Activated naive CD4-positive, alpha-beta T cell treated with anti-CD3 and anti-CD28 coated beads, Interleukin-2, amount 50 U/mL, for 72 hours (primary cell): Measurements from ENCODE around the gene PKNOX1. TPM values are rescaled to one million over a fixed set of nuclear protein-coding genes. Genes with fewer than 3 reads are reported as not detected.
A peak's percentile ranks its signal among the peaks of the same experiment; 100 is the strongest.
"Not testable (repeated sequence)": the region's sequence is repeated elsewhere in the genome, so short reads cannot be mapped to it uniquely, and the experiment has no call there.

Source experiments
- ATAC-seq, 2 donors: fragments of 150-1000 bp; cut with Tn5 transposase; 2 replicates each; pipeline ENCODE4 v1.10.0; 2021; ENCODE audit warnings: mild to moderate bottlenecking in 2 of 2, moderate library complexity in 2 of 2
- DNase-seq, 2 donors: peaks; one replicate each; pipeline ENCODE4 v3.0.0; 2021 to 2022; ENCODE audit warnings: low spot score in 2 of 2
- H3K27ac Mint-ChIP-seq, 2 donors: one replicate each; pipeline ENCODE4 v1.8.0; 2022; ENCODE audit warnings: mild to moderate bottlenecking in 2 of 2, mixed read lengths in 2 of 2
- H3K36me3 Mint-ChIP-seq, 2 donors: one replicate each; pipeline ENCODE4 v1.8.0; 2022; ENCODE audit warnings: mixed read lengths in 2 of 2
- H3K9me3 Mint-ChIP-seq, 2 donors: one replicate each; pipeline ENCODE4 v1.8.0; 2022; ENCODE audit warnings: mixed read lengths in 2 of 2
- total RNA-seq, 2 donors: library from RNA; stranded (reverse); gene quantifications; one replicate each; pipeline ENCODE4 v1.2.3, GENCODE V29; 2022

Gene PKNOX1, protein sequence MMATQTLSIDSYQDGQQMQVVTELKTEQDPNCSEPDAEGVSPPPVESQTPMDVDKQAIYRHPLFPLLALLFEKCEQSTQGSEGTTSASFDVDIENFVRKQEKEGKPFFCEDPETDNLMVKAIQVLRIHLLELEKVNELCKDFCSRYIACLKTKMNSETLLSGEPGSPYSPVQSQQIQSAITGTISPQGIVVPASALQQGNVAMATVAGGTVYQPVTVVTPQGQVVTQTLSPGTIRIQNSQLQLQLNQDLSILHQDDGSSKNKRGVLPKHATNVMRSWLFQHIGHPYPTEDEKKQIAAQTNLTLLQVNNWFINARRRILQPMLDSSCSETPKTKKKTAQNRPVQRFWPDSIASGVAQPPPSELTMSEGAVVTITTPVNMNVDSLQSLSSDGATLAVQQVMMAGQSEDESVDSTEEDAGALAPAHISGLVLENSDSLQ
- total RNA-seq: 10 to 100 TPM; 16.0 to 20.2 TPM

DNA sequence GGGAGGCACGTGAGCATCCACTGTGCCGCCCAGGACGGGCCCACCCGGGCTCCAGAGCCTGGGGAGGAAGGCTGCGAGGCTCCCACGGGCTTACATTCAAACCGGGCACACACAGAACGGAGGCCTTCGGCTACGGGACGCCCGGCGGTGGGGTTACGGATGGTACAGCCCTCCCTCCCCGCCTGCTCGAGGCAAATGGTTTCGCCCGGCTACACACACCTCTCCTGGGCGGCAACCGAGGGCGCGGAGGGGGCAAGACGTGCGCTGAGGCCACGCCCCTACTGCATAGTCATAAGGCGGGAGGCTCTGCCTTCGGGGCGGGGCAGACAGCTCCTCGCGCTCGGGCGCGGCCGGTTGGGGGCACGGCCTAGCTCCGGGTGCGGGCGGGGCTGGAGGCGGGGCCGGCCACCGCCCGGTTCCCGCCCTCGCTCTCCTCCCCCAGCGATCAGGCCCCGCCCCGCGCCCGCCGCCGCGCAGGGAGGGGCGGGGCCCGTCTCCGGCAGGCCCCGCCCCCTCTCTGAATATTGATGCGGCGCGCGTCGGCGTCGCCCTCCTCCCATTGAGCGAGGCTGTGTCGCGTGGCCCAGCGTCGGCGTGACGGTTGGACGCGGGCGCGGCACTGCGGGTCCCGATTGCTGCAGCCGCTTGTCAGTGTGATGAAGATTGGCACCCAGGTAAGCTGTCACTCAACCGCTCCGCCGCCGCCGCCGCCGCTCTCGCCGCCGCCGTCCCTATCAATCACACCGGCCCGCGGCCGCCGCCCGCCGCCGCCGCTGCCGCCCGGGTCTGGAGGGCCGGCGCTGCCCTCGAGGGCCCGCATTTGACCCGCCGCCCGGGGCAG, at the start of gene PKNOX1:
Gene PKNOX1, plus strand, starts transcription at position 572 of the 841 bp plus-strand sequence. CDS start 29,820 bp downstream, outside the sequence.
- Mint-ChIP-seq H3K27ac (peak within 1 kb of the TSS; percentile 96 to 97), H3K36me3 (peaks cover 5 to 14% of the 10 kb centered on the region in 2 donors)
- ATAC-seq: peak; percentile 90

DNA sequence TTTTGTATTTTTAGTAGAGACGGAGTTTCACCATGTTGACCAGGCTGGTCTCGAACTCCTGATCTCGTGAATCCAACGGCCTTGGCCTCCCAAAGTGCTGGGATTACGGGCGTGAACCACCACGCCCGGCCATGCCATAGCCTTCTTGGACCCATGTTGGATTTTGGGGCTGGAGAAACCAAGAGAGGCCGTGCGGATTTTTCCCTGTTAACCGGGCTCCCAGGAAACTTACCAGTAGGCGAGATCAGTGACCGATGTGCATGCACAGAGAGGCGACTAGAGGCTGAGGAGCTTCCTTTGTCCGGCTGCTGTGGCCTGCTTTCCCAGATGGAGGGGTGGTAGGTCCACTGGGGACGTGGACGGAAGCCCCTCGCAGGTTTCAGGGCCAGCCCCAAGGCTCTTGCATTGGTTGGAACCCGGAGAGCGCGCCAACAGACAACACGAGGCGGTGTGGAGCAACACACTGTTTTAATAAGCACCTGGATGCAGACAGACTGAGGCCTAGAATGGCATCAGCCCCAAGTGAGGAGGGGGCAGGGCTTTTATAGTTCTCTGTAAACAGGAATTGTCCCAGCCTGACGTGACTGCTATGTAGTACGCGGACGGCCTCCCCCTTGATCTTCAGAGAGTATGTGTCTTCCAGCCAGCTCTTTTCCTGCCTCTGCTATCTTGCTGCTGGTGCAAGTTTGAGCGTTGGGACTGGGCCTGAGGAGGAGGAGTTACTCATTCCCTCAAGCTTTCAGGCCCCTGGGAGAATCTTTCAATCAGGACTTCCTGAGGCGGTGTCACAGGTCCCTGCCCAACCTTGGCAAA, 49.0 kb upstream of the PKNOX1 start, which contains the start of gene ERVH48-1:
Gene ERVH48-1, minus strand, starts transcription at position 517 of the 813 bp plus-strand sequence. CDS start 6,624 bp downstream, outside the sequence.
- Mint-ChIP-seq H3K36me3 (no peaks in the 10 kb centered on the region), H3K9me3 (no peaks in the 10 kb centered on the region), H3K27ac (peak within 1 kb of the TSS; percentile 87 to 91)
- ATAC-seq (peak; percentile 13 to 25), DNase-seq (no peak)

More for the DNA sequence above, at the start of gene PKNOX1:
- no peaks in the 10 kb centered on the region for H3K9me3 Mint-ChIP-seq
- DNase-seq: peak; percentile 99

- ATAC-seq, H3K27ac Mint-ChIP-seq, DNase-seq, H3K36me3 Mint-ChIP-seq, H3K9me3 Mint-ChIP-seq: not testable (repeated sequence)
These were observed 46.7 kb upstream of the PKNOX1 start for GRCh38 chr21:42927474-42928200.

GRCh38 chr21:42929969-42930368, 44.4 kb upstream of the PKNOX1 start:
- DNase-seq (no peak), ATAC-seq (no peak)
- Mint-ChIP-seq H3K27ac (no peak overlapping the region), H3K9me3 (no peaks in the 10 kb centered on the region), H3K36me3 (no peaks in the 10 kb centered on the region)

DNA sequence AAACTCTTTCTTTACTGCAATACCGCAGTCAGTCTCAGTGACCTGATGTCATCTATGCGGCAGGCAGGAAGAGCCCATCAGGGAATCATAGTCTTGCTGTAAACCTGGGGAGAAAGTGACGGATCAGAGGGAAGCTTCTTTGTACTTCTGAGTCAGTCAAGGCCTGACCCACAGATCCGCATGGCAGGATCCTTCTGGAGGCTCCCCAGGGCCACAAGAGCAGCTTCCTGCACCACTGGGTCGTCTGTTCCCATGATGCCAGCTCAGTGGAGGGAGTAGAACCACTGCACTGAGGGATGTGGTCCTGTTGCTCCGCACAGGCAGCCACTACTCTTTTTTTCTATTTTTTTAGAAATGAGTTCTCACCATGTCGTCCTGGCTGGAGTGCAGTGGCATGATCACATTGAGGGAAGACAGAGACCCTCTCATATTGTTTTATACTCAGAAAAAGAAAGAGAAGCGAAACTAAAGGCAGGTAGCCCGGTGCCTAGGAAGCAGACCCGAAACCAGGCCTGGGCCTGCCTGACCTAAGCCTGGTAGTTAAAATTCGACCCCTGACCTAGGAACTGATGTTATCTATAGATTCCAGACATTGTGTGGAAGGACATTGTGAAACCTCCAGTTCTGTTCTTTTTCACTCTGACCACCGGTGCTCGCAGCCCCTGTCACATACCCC, 42.7 kb upstream of the PKNOX1 start:
- H3K9me3 Mint-ChIP-seq: no peaks in the 10 kb centered on the region
- DNase-seq (no peak), ATAC-seq (no peak)
- no peaks in the 10 kb centered on the region for H3K36me3 Mint-ChIP-seq
- H3K27ac Mint-ChIP-seq: no peak overlapping the region

- not testable (repeated sequence) for H3K9me3 Mint-ChIP-seq, H3K36me3 Mint-ChIP-seq, ATAC-seq, H3K27ac Mint-ChIP-seq, DNase-seq
These were observed 41.8 kb upstream of the PKNOX1 start for GRCh38 chr21:42932378-42933136.

DNA sequence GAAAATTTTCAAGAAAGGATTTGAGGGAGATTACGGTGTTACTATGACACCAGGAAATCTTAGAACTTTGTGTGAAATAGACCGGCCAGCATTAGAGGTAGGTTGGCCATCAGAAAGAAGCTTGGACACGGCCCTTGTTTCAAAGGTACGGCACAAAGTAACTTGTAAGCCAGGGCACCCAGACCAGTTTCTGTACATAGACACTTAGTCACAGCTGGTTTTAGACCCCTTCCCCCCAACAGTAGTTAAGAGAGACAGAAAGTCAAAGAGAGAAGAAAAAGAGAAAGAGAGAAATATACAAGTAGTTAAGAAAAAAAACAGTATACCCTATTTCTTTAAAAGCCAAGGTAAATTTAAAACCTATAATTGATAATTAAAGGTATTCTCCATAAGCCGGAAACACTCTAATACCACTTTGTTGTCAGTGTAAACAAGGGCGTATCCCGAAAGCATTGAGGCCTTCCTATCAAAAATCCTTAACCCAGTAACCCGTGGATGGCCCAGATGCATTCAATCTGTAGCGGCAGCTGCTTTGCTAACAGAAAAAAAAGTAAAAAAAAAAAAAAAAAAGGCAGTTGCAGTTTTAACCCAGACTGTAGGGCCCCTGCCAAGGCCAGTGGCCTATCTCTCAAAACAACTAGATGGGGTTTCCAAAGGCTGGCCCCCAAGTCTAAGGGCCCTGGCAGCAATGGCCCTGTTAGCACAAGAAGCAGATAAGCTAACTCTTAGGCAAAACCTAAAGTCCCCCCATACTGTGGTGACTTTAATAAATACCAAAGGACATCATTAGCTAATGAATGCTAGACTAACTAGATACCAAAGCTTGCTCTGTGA, 41.0 kb upstream of the PKNOX1 start:
- H3K36me3 Mint-ChIP-seq, H3K27ac Mint-ChIP-seq, ATAC-seq, H3K9me3 Mint-ChIP-seq, DNase-seq: not testable (repeated sequence)

GRCh38 chr21:42933973-42934372, 40.4 kb upstream of the PKNOX1 start:
- not testable (repeated sequence) for H3K27ac Mint-ChIP-seq, H3K9me3 Mint-ChIP-seq, ATAC-seq, DNase-seq, H3K36me3 Mint-ChIP-seq

- not testable (repeated sequence) for ATAC-seq, H3K36me3 Mint-ChIP-seq, H3K27ac Mint-ChIP-seq
These were observed 38.0 kb upstream of the PKNOX1 start for GRCh38 chr21:42936360-42936759.

DNA sequence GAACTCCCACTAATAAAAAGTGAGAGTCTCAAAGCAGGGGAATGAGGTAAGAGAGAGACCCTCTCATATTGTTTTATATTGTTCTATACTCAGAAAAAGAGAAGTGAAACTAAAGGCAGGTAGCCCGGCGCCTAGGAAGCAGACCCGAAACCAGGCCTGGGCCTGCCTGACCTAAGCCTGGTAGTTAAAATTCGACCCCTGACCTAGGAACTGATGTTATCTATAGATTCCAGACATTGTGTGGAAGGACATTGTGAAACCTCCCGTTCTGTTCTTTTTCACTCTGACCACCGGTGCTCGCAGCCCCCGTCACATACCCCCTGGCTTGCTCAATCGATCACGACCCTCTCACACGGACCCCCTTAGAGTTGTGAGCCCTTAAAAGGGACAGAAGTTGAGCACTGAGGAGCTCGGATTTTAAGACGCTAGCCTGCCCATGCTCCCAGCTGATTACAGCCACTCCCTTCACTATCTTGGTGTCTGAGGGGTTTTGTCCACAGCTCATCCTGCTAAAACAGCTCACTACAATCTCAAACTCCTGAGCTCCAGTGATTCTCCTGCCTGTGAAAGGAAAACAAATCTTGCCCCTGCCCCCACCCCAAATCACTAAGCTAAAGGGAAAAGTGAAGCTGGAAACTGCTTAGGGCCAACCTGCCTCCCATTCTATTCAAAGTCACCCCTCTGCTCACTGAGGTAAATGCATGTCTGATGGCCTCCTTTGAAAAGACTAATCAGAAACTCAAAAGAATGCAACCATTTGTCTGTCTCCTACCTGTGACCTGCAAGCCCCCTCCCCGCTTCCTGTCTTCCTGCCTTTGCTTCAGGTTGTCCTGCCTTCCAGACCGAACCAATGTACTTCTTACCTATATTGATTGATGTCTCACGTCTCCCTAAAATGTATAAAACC, 37.1 kb upstream of the PKNOX1 start:
- not testable (repeated sequence) for DNase-seq, H3K27ac Mint-ChIP-seq, ATAC-seq, H3K9me3 Mint-ChIP-seq, H3K36me3 Mint-ChIP-seq

More at GRCh38 chr21:42936360-42936759, 38.0 kb upstream of the PKNOX1 start:
- DNase-seq, H3K9me3 Mint-ChIP-seq: not testable (repeated sequence)

DNA sequence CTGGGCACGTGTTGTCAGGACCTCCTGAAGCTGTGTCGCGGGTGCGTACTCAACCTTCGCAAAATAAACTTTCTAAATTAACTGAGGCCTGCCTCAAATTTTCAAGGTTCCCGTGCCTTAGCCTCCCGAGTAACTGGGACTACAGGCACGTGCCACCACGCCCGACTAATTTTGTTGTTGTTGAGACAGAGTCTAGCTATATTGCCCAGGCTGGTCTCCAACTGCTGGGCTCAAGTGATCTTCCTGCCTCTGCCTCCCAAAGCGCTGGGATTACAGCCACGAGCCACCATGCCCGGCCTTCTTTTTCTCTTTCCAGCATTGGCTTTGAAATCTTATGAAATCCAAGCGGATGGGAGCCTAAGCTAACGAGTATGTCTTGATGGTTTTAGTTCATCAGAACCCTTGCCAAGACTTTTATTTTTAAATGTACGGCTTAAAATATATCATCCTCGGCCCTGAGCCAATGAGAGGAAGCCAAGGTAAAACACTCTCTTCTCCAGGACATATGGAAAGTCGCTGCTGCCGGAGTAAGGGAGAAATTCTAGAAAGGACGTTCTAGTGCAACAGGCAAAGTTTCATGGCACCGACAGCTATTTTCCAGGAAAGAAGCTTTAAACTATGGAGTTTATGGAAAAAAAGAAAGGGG, 36.3 kb upstream of the PKNOX1 start:
- Mint-ChIP-seq H3K9me3 (no peaks in the 10 kb centered on the region), H3K27ac (no peak overlapping the region), H3K36me3 (no peaks in the 10 kb centered on the region)
- DNase-seq: no peak
- no peak for ATAC-seq

DNA sequence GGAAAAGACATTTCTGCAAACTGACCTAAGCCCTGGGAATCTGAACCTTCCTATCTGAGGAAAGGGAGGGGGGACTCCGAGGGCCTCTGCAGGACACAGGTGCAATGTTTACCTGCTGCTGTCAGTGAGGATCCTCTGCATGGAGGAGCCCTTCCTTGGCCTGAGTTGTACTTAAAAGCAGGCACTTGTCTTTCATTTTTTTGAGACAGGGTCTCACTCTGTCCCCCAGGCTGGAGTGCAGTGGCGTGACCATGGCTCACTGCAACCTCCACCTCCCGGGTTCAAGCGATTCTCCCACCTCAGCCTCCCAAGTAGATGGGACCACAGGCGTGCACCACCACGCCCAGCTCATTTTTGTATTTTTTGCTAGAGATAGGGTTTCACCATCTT, 35.8 kb upstream of the PKNOX1 start:
- H3K9me3 Mint-ChIP-seq, H3K27ac Mint-ChIP-seq, H3K36me3 Mint-ChIP-seq, ATAC-seq, DNase-seq: not testable (repeated sequence)
